HK-2 (cell line): ENCODE measurements around the gene PROSER3.
"Not testable (repeated sequence)": the region's sequence is repeated elsewhere in the genome, so short reads cannot be mapped to it uniquely, and the experiment has no call there.

ENCODE experiments used
- DNase-seq: peaks from one replicate; pipeline ENCODE4 v3.0.0-alpha.2; 2018; ENCODE audit not compliant: unreplicated experiment

PROSER3 gene

GRCh38 chr19:35753634-35754369 lies 4.2 kb upstream of the PROSER3 start:
- no peak for DNase-seq

GRCh38 chr19:35754370-35755130 lies 3.4 kb upstream of the PROSER3 start:
- DNase-seq, result no peak

GRCh38 chr19:35755131-35755549 lies 2.8 kb upstream of the PROSER3 start:
- DNase-seq, result no peak

- no peak for DNase-seq
These were observed 2.2 kb upstream of the PROSER3 start for GRCh38 chr19:35755550-35756376.

GRCh38 chr19:35756377-35757230 lies 1.4 kb upstream of the PROSER3 start, which contains the start of gene HSPB6:
HSPB6 (minus strand) TSS chr19:35757029; CDS start chr19:35757008, 21 bp downstream.
- DNase-seq, result no peak

GRCh38 chr19:35757231-35757748 lies 686 bp upstream of the PROSER3 start:
- DNase-seq, result peak; percentile 77

- no peak for DNase-seq
These were observed 1.7 kb downstream of the PROSER3 start for GRCh38 chr19:35759697-35760096.

GRCh38 chr19:35760711-35761349 lies 2.9 kb downstream of the PROSER3 start:
- DNase-seq, result no peak

- DNase-seq, result no peak
These were observed 6.7 kb downstream of the PROSER3 start for GRCh38 chr19:35764432-35765315.

GRCh38 chr19:35766571-35767104 lies 8.7 kb downstream of the PROSER3 start:
- DNase-seq, result no peak

GRCh38 chr19:35767288-35768081 lies 9.5 kb downstream of the PROSER3 start:
- no peak for DNase-seq

GRCh38 chr19:35768082-35768421 lies 10.1 kb downstream of the PROSER3 start:
- DNase-seq, result no peak

GRCh38 chr19:35772362-35772761 lies 14.4 kb downstream of the PROSER3 start:
- DNase-seq, result not testable (repeated sequence)

- no peak for DNase-seq
These were observed 15.2 kb downstream of the PROSER3 start for GRCh38 chr19:35773020-35773806.

GRCh38 chr19:35774274-35775045 lies 16.5 kb downstream of the PROSER3 start:
- no peak for DNase-seq

GRCh38 chr19:35775046-35775297 lies 17.0 kb downstream of the PROSER3 start:
- no peak for DNase-seq
